Activated T-helper 1 cell treated with anti-CD3 and anti-CD28 coated beads, Interleukin-12 subunit alpha, Interleukin-12 subunit beta, Interleukin-2, Interleukin-4 antibody, amounts not matched to agents 30 ng/mL and 10 ng/mL and 1 ng/mL, durations not matched to agents 14 hours and 24 hours and 36 hours (primary cell): ENCODE results near the gene OR51T1. TPM values are rescaled to one million over a fixed set of nuclear protein-coding genes. Genes with fewer than 3 reads are reported as not detected.
"Not testable (repeated sequence)": the region's sequence is repeated elsewhere in the genome, so short reads cannot be mapped to it uniquely, and the experiment has no call there.

Experiments used
- DNase-seq: peaks from one replicate; pipeline ENCODE4 v3.0.0; 2021; ENCODE audit warnings: low spot score
- H3K27ac Mint-ChIP-seq: one replicate; pipeline ENCODE4 v1.8.0; 2021; ENCODE audit warnings: mild to moderate bottlenecking, mixed read lengths
- H3K27me3 Mint-ChIP-seq: one replicate; pipeline ENCODE4 v1.8.0; 2022; ENCODE audit warnings: mild to moderate bottlenecking, moderate library complexity, mixed read lengths; ENCODE audit not compliant: insufficient read depth
- H3K36me3 Mint-ChIP-seq: one replicate; pipeline ENCODE4 v1.8.0; 2021; ENCODE audit warnings: low read depth, mixed read lengths
- H3K4me1 Mint-ChIP-seq: one replicate; pipeline ENCODE4 v1.8.0; 2021; ENCODE audit warnings: low read depth, mixed read lengths
- H3K4me3 Mint-ChIP-seq: one replicate; pipeline ENCODE4 v1.8.0; 2021; ENCODE audit warnings: mild to moderate bottlenecking, moderate library complexity, mixed read lengths
- H3K9me3 Mint-ChIP-seq: one replicate; pipeline ENCODE4 v1.8.0; 2021; ENCODE audit warnings: mixed read lengths
- intact Hi-C: fragments of 100-400 bp; cut with micrococcal nuclease; formaldehyde crosslinking; loops from one replicate; pipeline ENCODE4 v1.15.1; 2024
- total RNA-seq: library from RNA; stranded (reverse); gene quantifications from 2 replicates; pipeline ENCODE4 v1.2.3, GENCODE V29; 2022

OR51T1 gene, protein sequence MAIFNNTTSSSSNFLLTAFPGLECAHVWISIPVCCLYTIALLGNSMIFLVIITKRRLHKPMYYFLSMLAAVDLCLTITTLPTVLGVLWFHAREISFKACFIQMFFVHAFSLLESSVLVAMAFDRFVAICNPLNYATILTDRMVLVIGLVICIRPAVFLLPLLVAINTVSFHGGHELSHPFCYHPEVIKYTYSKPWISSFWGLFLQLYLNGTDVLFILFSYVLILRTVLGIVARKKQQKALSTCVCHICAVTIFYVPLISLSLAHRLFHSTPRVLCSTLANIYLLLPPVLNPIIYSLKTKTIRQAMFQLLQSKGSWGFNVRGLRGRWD
- total RNA-seq, result not detected in 2 replicates

DNA sequence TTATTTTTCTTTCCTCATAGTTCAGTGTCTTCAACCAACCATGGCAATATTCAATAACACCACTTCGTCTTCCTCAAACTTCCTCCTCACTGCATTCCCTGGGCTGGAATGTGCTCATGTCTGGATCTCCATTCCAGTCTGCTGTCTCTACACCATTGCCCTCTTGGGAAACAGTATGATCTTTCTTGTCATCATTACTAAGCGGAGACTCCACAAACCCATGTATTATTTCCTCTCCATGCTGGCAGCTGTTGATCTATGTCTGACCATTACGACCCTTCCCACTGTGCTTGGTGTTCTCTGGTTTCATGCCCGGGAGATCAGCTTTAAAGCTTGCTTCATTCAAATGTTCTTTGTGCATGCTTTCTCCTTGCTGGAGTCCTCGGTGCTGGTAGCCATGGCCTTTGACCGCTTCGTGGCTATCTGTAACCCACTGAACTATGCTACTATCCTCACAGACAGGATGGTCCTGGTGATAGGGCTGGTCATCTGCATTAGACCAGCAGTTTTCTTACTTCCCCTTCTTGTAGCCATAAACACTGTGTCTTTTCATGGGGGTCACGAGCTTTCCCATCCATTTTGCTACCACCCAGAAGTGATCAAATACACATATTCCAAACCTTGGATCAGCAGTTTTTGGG lies at the start of gene OR51T1:
OR51T1 (plus strand) TSS at position 41 of the 641 bp plus-strand sequence; CDS start at position 41, 0 bp downstream.
- H3K27me3 Mint-ChIP-seq, result no peaks in the 10 kb centered on the region
- no peak for DNase-seq
- intact Hi-C loops, result no loop called here
- H3K36me3 Mint-ChIP-seq, result no peaks in the 10 kb centered on the region
- H3K4me1 Mint-ChIP-seq, result no peaks in the 10 kb centered on the region
- no peaks in the 10 kb centered on the region for H3K9me3 Mint-ChIP-seq
- H3K27ac Mint-ChIP-seq, result no peak within 1 kb of the TSS
- no peak within 1 kb of the TSS for H3K4me3 Mint-ChIP-seq

DNA sequence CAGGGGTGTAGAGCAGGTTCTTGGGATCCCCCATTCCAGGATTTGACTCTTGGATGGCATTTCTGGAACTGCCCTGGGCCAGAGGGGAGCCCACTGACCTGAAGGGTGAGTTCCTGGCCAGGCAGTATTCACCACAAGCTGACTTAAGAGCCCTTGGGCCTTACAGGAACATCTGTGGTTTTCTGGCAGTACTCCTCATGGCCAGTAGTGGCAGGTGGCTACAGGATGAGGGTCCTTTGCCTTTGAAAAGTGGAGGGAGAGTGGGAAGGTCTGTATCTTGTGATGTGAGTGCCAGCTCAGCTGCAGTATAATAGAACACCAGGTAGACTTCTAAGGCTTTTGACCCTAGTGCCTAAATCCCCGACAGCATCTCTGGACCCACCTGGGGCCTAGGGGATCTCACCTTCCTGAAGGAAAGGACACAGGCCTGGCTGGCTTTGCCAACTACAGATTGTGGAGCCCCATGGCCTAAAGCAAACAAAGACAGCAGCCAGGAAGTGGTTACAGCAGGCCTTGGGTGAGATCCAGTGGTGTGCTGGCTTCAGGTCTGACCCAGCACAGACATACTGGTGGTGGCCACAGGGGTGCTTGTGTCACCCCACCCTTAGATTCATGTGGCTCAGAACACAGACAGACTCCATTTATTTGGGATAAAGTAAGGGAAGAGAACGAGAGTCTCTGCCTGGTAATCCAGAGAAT lies 41.7 kb upstream of the OR51T1 start:
- Mint-ChIP-seq H3K4me1 (no peaks in the 10 kb centered on the region), H3K27me3 (no peaks in the 10 kb centered on the region), H3K4me3 (no peak overlapping the region), H3K9me3 (no peaks in the 10 kb centered on the region), H3K36me3 (no peaks in the 10 kb centered on the region), H3K27ac (no peak overlapping the region)
- intact Hi-C loops, result no loop called here
- DNase-seq, result no peak

DNA sequence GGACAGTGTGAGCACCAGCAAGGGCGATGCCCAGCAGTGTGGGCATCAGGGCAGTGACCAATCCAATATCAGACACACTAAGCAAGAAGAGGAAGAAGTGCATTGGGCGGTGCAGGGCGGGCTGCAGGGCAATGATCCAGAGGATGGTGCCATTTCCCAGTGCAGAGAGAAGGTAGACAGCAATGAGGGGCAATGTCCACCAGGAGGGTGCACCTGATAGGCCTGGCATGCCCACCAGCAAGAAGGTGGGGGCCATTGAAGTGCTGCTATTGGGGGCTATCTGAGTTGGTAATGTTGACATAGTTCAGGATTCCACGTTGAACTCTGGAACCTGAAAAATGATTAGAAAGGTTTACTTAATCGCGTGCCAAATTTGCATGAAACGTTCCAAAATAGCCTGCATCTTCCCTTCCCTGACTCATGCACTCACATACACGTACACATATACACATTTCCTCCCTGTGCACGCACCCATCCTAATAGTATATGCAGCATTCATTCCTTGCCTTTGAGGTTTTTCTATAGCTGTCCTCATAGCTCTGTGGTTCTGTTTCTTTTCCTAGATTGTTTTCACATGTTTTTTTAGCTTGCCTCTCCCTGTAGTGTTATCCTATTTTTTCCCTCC lies 32.7 kb upstream of the OR51T1 start, which contains the start of gene OR51S1:
OR51S1 (minus strand) TSS at position 301 of the 625 bp plus-strand sequence; CDS start at position 301, 0 bp downstream.
- Mint-ChIP-seq H3K9me3 (no peaks in the 10 kb centered on the region), H3K4me1 (no peaks in the 10 kb centered on the region), H3K27ac (no peak within 1 kb of the TSS), H3K4me3 (no peak within 1 kb of the TSS), H3K27me3 (no peaks in the 10 kb centered on the region), H3K36me3 (no peaks in the 10 kb centered on the region)
- intact Hi-C loops, result no loop called here
- DNase-seq, result no peak

GRCh38 chr11:4851033-4851432 lies 30.7 kb upstream of the OR51T1 start:
- Mint-ChIP-seq H3K36me3 (no peaks in the 10 kb centered on the region), H3K4me3 (no peak overlapping the region), H3K27ac (no peak overlapping the region), H3K4me1 (no peaks in the 10 kb centered on the region), H3K27me3 (no peaks in the 10 kb centered on the region), H3K9me3 (no peaks in the 10 kb centered on the region)
- intact Hi-C loops, result no loop called here
- DNase-seq, result no peak

DNA sequence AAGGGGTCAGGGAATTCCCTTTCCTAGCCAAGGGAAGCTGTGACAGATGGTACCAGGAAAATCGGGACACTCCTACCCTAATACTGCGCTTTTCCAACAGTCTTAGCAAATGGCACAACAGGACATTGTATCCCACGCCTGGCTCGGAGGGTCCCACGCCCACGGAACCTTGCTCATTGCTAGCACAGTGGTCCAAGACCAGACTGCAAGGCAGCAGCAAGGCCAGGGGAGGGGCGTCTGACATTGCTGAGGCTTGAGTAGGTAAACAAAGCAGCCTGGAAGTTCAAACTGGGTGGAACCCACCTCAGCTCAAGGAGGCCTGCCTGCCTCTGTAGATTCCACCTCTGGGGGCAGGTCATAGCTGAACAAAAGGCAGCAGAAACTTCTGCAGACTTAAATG lies 27.4 kb upstream of the OR51T1 start:
- not testable (repeated sequence) for H3K9me3 Mint-ChIP-seq, H3K4me1 Mint-ChIP-seq, H3K27me3 Mint-ChIP-seq

GRCh38 chr11:4862447-4863236 lies 19.1 kb upstream of the OR51T1 start:
- Mint-ChIP-seq H3K9me3 (no peaks in the 10 kb centered on the region), H3K27ac (no peak overlapping the region), H3K27me3 (no peaks in the 10 kb centered on the region), H3K4me3 (no peak overlapping the region), H3K36me3 (no peaks in the 10 kb centered on the region), H3K4me1 (no peaks in the 10 kb centered on the region)
- no peak for DNase-seq
- intact Hi-C loops, result no loop called here

More for the DNA sequence above, 27.4 kb upstream of the OR51T1 start:
- H3K4me3 Mint-ChIP-seq, H3K36me3 Mint-ChIP-seq, DNase-seq, H3K27ac Mint-ChIP-seq, intact Hi-C loops: not testable (repeated sequence)

DNA sequence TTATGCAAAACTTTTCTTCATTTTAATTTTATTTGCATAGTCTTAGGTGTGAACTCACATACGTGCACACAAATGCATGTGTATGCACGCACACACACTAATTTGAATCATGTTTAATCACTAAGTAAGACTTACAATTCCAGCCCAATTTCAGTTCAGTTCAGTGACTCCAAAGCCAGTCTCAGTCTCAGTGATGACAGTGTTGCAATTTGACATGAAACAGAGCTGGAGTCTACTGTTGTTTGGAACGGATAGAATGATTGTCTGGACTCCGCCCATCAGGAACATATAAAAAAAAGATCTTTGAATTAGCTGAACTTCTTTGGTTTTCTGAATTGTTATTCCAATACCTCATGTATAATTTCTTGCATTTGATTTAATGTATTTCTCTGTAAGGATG lies 17.8 kb upstream of the OR51T1 start:
- Mint-ChIP-seq H3K4me1 (no peaks in the 10 kb centered on the region), H3K36me3 (no peaks in the 10 kb centered on the region), H3K9me3 (no peaks in the 10 kb centered on the region), H3K27ac (no peak overlapping the region), H3K27me3 (no peaks in the 10 kb centered on the region), H3K4me3 (no peak overlapping the region)
- intact Hi-C loops, result no loop called here
- no peak for DNase-seq

DNA sequence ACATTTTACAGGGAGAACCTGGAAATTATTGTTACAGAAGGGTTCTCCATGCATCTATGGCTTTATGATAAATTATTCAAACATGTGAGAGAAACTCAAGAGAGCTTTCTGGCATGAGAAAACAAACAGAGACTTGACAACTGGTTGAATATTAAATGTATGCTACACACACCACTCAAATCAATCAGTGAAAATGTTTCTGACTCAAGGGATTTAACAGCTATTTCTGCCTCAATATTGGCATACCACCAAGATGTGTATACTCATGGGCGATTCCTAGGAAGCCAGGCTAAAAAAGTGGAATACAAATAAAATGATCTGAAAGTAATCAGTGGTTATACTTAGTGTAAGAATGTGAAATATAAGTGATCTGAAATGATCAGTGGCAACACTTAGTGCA lies 15.8 kb upstream of the OR51T1 start:
- no peak overlapping the region for H3K27ac Mint-ChIP-seq
- H3K9me3 Mint-ChIP-seq, result no peaks in the 10 kb centered on the region
- no peak for DNase-seq
- no peaks in the 10 kb centered on the region for H3K36me3 Mint-ChIP-seq
- H3K4me3 Mint-ChIP-seq, result no peak overlapping the region
- no peaks in the 10 kb centered on the region for H3K27me3 Mint-ChIP-seq
- intact Hi-C loops, result no loop called here
- H3K4me1 Mint-ChIP-seq, result no peaks in the 10 kb centered on the region

DNA sequence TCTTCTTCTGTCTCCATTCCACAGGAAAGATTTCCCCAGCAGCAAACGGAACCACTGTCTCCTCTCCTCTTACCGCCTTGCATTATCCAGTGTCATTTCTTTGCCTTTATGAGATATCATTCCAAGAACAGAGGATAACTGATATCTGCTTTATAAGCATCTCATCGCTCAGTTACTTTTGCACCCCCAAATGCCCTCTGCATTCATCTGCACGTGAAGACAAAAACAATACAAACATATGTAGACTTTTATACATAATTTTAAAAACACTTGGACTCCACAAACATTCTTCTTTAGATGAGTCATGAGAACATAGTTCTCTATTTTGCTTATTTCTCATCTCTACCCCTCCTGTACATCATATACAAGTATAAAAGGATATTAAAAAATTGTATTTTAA lies 512 bp upstream of the OR51T1 start:
- no peak overlapping the region for H3K4me3 Mint-ChIP-seq
- no peak for DNase-seq
- H3K36me3 Mint-ChIP-seq, result no peaks in the 10 kb centered on the region
- no peaks in the 10 kb centered on the region for H3K27me3 Mint-ChIP-seq
- H3K4me1 Mint-ChIP-seq, result no peaks in the 10 kb centered on the region
- no peaks in the 10 kb centered on the region for H3K9me3 Mint-ChIP-seq
- no peak overlapping the region for H3K27ac Mint-ChIP-seq
- intact Hi-C loops, result no loop called here

GRCh38 chr11:4882543-4882942 lies 843 bp downstream of the OR51T1 start:
- DNase-seq, result no peak
- H3K4me1 Mint-ChIP-seq, result no peaks in the 10 kb centered on the region
- no peaks in the 10 kb centered on the region for H3K27me3 Mint-ChIP-seq
- H3K36me3 Mint-ChIP-seq, result no peaks in the 10 kb centered on the region
- no peak overlapping the region for H3K27ac Mint-ChIP-seq
- no peaks in the 10 kb centered on the region for H3K9me3 Mint-ChIP-seq
- H3K4me3 Mint-ChIP-seq, result no peak overlapping the region
- intact Hi-C loops, result no loop called here

GRCh38 chr11:4884361-4884760 lies 2.7 kb downstream of the OR51T1 start:
- no peak overlapping the region for H3K4me3 Mint-ChIP-seq
- no peaks in the 10 kb centered on the region for H3K4me1 Mint-ChIP-seq
- no peaks in the 10 kb centered on the region for H3K9me3 Mint-ChIP-seq
- no peak for DNase-seq
- intact Hi-C loops, result no loop called here
- H3K27me3 Mint-ChIP-seq, result no peaks in the 10 kb centered on the region
- no peak overlapping the region for H3K27ac Mint-ChIP-seq
- no peaks in the 10 kb centered on the region for H3K36me3 Mint-ChIP-seq

GRCh38 chr11:4886186-4886585 lies 4.5 kb downstream of the OR51T1 start:
- Mint-ChIP-seq H3K9me3 (no peaks in the 10 kb centered on the region), H3K27ac (no peak overlapping the region), H3K4me3 (no peak overlapping the region), H3K27me3 (peaks cover 4% of the 10 kb centered on the region), H3K36me3 (no peaks in the 10 kb centered on the region), H3K4me1 (no peaks in the 10 kb centered on the region)
- no peak for DNase-seq
- intact Hi-C loops, result no loop called here
